Colon (tissue), 2 donors: ENCODE data around the gene UQCR10.

Experiments used
- FAIRE-seq: peaks from 2 replicates; lab custom pipeline; 2012; peaks lifted over from hg19 to GRCh38; lab: Jason Lieb, UNC
- donor health status: control.
- donor health status: control.

Gene UQCR10

GRCh38 chr22:29762263-29762662, 4.9 kb upstream of the UQCR10 start:
- no peak for FAIRE-seq

GRCh38 chr22:29765905-29766631, 1.1 kb upstream of the UQCR10 start:
- FAIRE-seq: no peak

- peak; percentile 24 for FAIRE-seq
These were observed 468 bp upstream of the UQCR10 start, which contains the start of gene ZMAT5 for GRCh38 chr22:29766632-29767170. ZMAT5 (minus strand) TSS chr22:29767007; CDS start chr22:29748544, 18,463 bp downstream.

GRCh38 chr22:29768052-29768693, 1.0 kb downstream of the UQCR10 start:
- FAIRE-seq: no peak

- no peak for FAIRE-seq
These were observed 2.7 kb downstream of the UQCR10 start for GRCh38 chr22:29769723-29770321.

- no peak for FAIRE-seq
These were observed 5.0 kb downstream of the UQCR10 start for GRCh38 chr22:29772170-29772641.

- FAIRE-seq: no peak
These were observed 6.1 kb downstream of the UQCR10 start for GRCh38 chr22:29773233-29773632.

- no peak for FAIRE-seq
These were observed 13.1 kb downstream of the UQCR10 start for GRCh38 chr22:29780220-29780619.

GRCh38 chr22:29780748-29781676, 13.8 kb downstream of the UQCR10 start:
- no peak for FAIRE-seq

GRCh38 chr22:29782061-29782845, 15.1 kb downstream of the UQCR10 start:
- no peak for FAIRE-seq

GRCh38 chr22:29784451-29785361, 17.5 kb downstream of the UQCR10 start:
- FAIRE-seq: no peak

GRCh38 chr22:29786031-29786430, 18.9 kb downstream of the UQCR10 start:
- FAIRE-seq: no peak

GRCh38 chr22:29787371-29787980, 20.3 kb downstream of the UQCR10 start:
- no peak for FAIRE-seq

GRCh38 chr22:29788339-29789279, 21.4 kb downstream of the UQCR10 start:
- no peak for FAIRE-seq

- no peak for FAIRE-seq
These were observed 22.9 kb downstream of the UQCR10 start for GRCh38 chr22:29790061-29790460.

GRCh38 chr22:29793396-29793795, 26.2 kb downstream of the UQCR10 start:
- FAIRE-seq: no peak

- no peak for FAIRE-seq
These were observed 28.5 kb downstream of the UQCR10 start for GRCh38 chr22:29795663-29796062.

- no peak for FAIRE-seq
These were observed 30.2 kb downstream of the UQCR10 start for GRCh38 chr22:29797351-29797750.
